H1 (cell line): ENCODE results near the gene TSPAN15. TPM values are rescaled to one million over a fixed set of nuclear protein-coding genes. Genes with fewer than 3 reads are reported as not detected.

Experiments used
- CTCF ChIA-PET: fragments of 300-600 bp; sonication (Branson Sonifier 250); formaldehyde crosslinking; loops from one replicate; lab custom pipeline; 2021; ENCODE audit not compliant: partially characterized antibody; lab: Charles Lee
- POLR2A ChIA-PET: fragments of 300-600 bp; sonication (Branson Sonifier 250); formaldehyde crosslinking; loops from one replicate; lab custom pipeline; 2021; ENCODE audit warnings: inconsistent platforms; ENCODE audit not compliant: partially characterized antibody; lab: Charles Lee
- DNase-seq, 2 experiments: peaks; one replicate each; pipeline versions ENCODE4 v3.0.0 to v3.0.0-alpha.2; 2010 to 2022; ENCODE audit warnings: low spot score in 2 of 2, low read depth in 1 of 2, mixed read lengths in 1 of 2
- FAIRE-seq: peaks from 2 replicates; lab custom pipeline; 2011; peaks lifted over from hg19 to GRCh38; lab: Jason Lieb, UNC
- H2AFZ ChIP-seq: 2 replicates; pipeline ENCODE4 v1.8.1; 2012; ENCODE audit warnings: low read length, inconsistent platforms
- H2AK5ac ChIP-seq: 2 replicates; pipeline ENCODE4 v1.6.1; 2013; ENCODE audit warnings: low read depth, low read length
- H2BK120ac ChIP-seq: replicated peaks from 2 replicates; pipeline ENCODE3; 2013; ENCODE audit warnings: low read depth, low read length, inconsistent platforms
- H2BK12ac ChIP-seq: 2 replicates; pipeline ENCODE4 v1.6.1; 2013; ENCODE audit warnings: low read depth, low read length
- H2BK15ac ChIP-seq: 2 replicates; pipeline ENCODE4 v1.6.1; 2013; ENCODE audit warnings: low read length
- H2BK20ac ChIP-seq: 2 replicates; pipeline ENCODE4 v1.6.1; 2013; ENCODE audit warnings: low read length
- H2BK5ac ChIP-seq: 2 replicates; pipeline ENCODE4 v1.6.1; 2013; ENCODE audit warnings: low read depth, low read length
- H3K14ac ChIP-seq: 2 replicates; pipeline ENCODE4 v1.6.1; 2013; ENCODE audit warnings: inconsistent platforms; ENCODE audit not compliant: insufficient read length
- H3K18ac ChIP-seq: 2 replicates; pipeline ENCODE4 v1.6.1; 2013; ENCODE audit warnings: low read length; ENCODE audit errors: extremely low read depth
- H3K23ac ChIP-seq: 2 replicates; pipeline ENCODE4 v1.6.1; 2013; ENCODE audit warnings: inconsistent platforms; ENCODE audit not compliant: insufficient read length
- H3K23me2 ChIP-seq: 2 replicates; pipeline ENCODE4 v1.6.1; 2013; ENCODE audit warnings: low read depth, low read length
- H3K27ac ChIP-seq: 2 replicates; pipeline ENCODE4 v1.6.1; 2011; ENCODE audit warnings: low read depth, low read length, inconsistent platforms
- H3K27me3 ChIP-seq, 4 experiments: replicated peaks in 1 of 4; 1 replicate in 1 of 4; 2 replicates in 3 of 4; pipeline versions ENCODE4 v1.6.1 to v1.8.1; 2011 to 2013; ENCODE audit warnings: low read length in 3 of 4, mild to moderate bottlenecking in 3 of 4, inconsistent platforms in 2 of 4, mixed read lengths in 2 of 4, moderate library complexity in 1 of 4; ENCODE audit not compliant: control insufficient read depth in 3 of 4, insufficient read depth in 3 of 4; ENCODE audit errors: extremely low read depth in 1 of 4
- H3K36me3 ChIP-seq, 4 experiments: 2 replicates each; pipeline versions ENCODE4 v1.6.1 to v1.8.1; 2011 to 2013; ENCODE audit warnings: mild to moderate bottlenecking in 4 of 4, low read length in 3 of 4, moderate library complexity in 2 of 4, control low read depth in 1 of 4, inconsistent platforms in 1 of 4; ENCODE audit not compliant: insufficient read depth in 4 of 4, control insufficient read depth in 2 of 4
- H3K4ac ChIP-seq: replicated peaks from 2 replicates; pipeline ENCODE3; 2013; ENCODE audit warnings: low read length, low read depth, mixed read lengths, inconsistent platforms; ENCODE audit not compliant: insufficient read length
- H3K4me1 ChIP-seq, 4 experiments: replicated peaks in 1 of 4; 1 replicate in 1 of 4; 2 replicates in 3 of 4; pipeline versions ENCODE4 v1.6.1 to v1.8.1; 2011 to 2013; ENCODE audit warnings: low read length in 3 of 4, inconsistent platforms in 2 of 4, mixed read lengths in 1 of 4; ENCODE audit not compliant: insufficient read depth in 4 of 4, control insufficient read depth in 3 of 4
- H3K4me2 ChIP-seq, 2 experiments: 2 replicates each; pipeline versions ENCODE4 v1.6.1 to v1.8.1; 2011 to 2013; ENCODE audit warnings: low read depth in 2 of 2, low read length in 2 of 2, control low read depth in 1 of 2, inconsistent platforms in 1 of 2, mild to moderate bottlenecking in 1 of 2; ENCODE audit not compliant: insufficient read depth in 1 of 2
- H3K4me3 ChIP-seq, 4 experiments: fragments of 200-600, 300-600 bp in 1 of 4; sonication (generic), shearing (Covaris generic), sonication (Bioruptor Twin) in 1 of 4; 2 replicates each; pipeline versions ENCODE4 v1.5.1 to v1.8.1; 2011 to 2016; ENCODE audit warnings: low read length in 4 of 4, low read depth in 3 of 4, control low read depth in 2 of 4, inconsistent platforms in 2 of 4, mild to moderate bottlenecking in 2 of 4, mixed read lengths in 1 of 4, moderate library complexity in 1 of 4; ENCODE audit not compliant: insufficient read depth in 2 of 4; ENCODE audit errors: extremely low read depth in 1 of 4
- H3K56ac ChIP-seq: replicated peaks from 2 replicates; pipeline ENCODE3; 2013; ENCODE audit warnings: low read depth, mild to moderate bottlenecking, mixed read lengths, low read length, inconsistent platforms; ENCODE audit not compliant: insufficient read length
- H3K79me1 ChIP-seq: 2 replicates; pipeline ENCODE4 v1.6.1; 2013; ENCODE audit warnings: low read depth, low read length, control low read depth
- H3K79me2 ChIP-seq, 2 experiments: 2 replicates each; pipeline versions ENCODE4 v1.6.1 to v1.8.1; 2012 to 2013; ENCODE audit warnings: low read length in 2 of 2, mild to moderate bottlenecking in 2 of 2, inconsistent platforms in 1 of 2; ENCODE audit not compliant: insufficient read depth in 2 of 2, control insufficient read depth in 1 of 2
- H3K9ac ChIP-seq, 4 experiments: replicated peaks in 1 of 4; 1 replicate in 1 of 4; 2 replicates in 3 of 4; pipeline versions ENCODE4 v1.6.1 to v1.8.1; 2011 to 2013; ENCODE audit warnings: low read depth in 3 of 4, low read length in 3 of 4, control low read depth in 2 of 4, mild to moderate bottlenecking in 2 of 4, moderate library complexity in 2 of 4, inconsistent platforms in 1 of 4; ENCODE audit errors: extremely low read depth in 1 of 4
- H3K9me3 ChIP-seq, 2 experiments: 2 replicates each; pipeline versions ENCODE4 v1.6.1 to v1.8.1; 2012 to 2013; ENCODE audit warnings: mild to moderate bottlenecking in 2 of 2, moderate library complexity in 2 of 2, control low read depth in 1 of 2, inconsistent platforms in 1 of 2, low read depth in 1 of 2, low read length in 1 of 2, mixed read lengths in 1 of 2; ENCODE audit not compliant: insufficient read depth in 2 of 2
- H4K20me1 ChIP-seq, 2 experiments: replicated peaks in 1 of 2; 2 replicates each; pipeline versions ENCODE3 to v1.8.1; 2011 to 2013; ENCODE audit warnings: inconsistent platforms in 2 of 2, low read length in 2 of 2, mild to moderate bottlenecking in 1 of 2; ENCODE audit not compliant: insufficient read depth in 2 of 2, control insufficient read depth in 1 of 2
- H4K5ac ChIP-seq: 2 replicates; pipeline ENCODE4 v1.6.1; 2013; ENCODE audit warnings: low read length, low read depth, mixed read lengths, inconsistent platforms; ENCODE audit not compliant: insufficient read length
- H4K8ac ChIP-seq: 2 replicates; pipeline ENCODE4 v1.8.0; 2013; ENCODE audit warnings: mild to moderate bottlenecking, moderate library complexity, low read length, inconsistent platforms; ENCODE audit not compliant: insufficient read depth; ENCODE audit errors: extremely low read depth
- H4K91ac ChIP-seq: replicated peaks from 2 replicates; pipeline ENCODE3; 2013; ENCODE audit warnings: low read length, mixed read lengths, inconsistent platforms; ENCODE audit not compliant: insufficient read length
- CBX5 ChIP-seq: fragments of 300-800, 300-1000 bp; sonication (generic); IDR thresholded peaks from 2 replicates; pipeline ENCODE4 v1.7.1; 2016; ENCODE audit warnings: antibody characterized with exemption, low read length, low read depth
- CHD2 ChIP-seq: IDR thresholded peaks from 2 replicates; pipeline ENCODE4 v1.6.1; 2012; ENCODE audit warnings: low read length, improper control_type of control experiment
- HDAC6 ChIP-seq: IDR thresholded peaks from one replicate; pipeline ENCODE4 v1.7.1; 2012; ENCODE audit warnings: low read depth, mild to moderate bottlenecking, inconsistent platforms, low read length, moderate library complexity
- PHF8 ChIP-seq: fragments of 200-600 bp; sonication (generic); conservative IDR thresholded peaks from 2 replicates; pipeline ENCODE4 v1.7.1; 2012; ENCODE audit warnings: low read depth, mild to moderate bottlenecking, inconsistent platforms, low read length, moderate library complexity
- POU5F1 ChIP-seq: IDR thresholded peaks from 2 replicates; pipeline ENCODE4 v1.6.1; 2011; ENCODE audit warnings: low read depth, mild to moderate bottlenecking, low read length, moderate library complexity
- RAD21 ChIP-seq, 2 experiments: IDR thresholded peaks in 1 of 2; conservative IDR thresholded peaks in 1 of 2; 2 replicates each; pipeline ENCODE4 v1.6.1; 2011; ENCODE audit warnings: low read depth in 2 of 2, low read length in 2 of 2, improper control_type of control experiment in 1 of 2, inconsistent platforms in 1 of 2, mild to moderate bottlenecking in 1 of 2, moderate library complexity in 1 of 2
- RBBP5 ChIP-seq: IDR thresholded peaks from 2 replicates; pipeline ENCODE4 v1.7.1; 2012; ENCODE audit warnings: low read depth, mild to moderate bottlenecking, inconsistent platforms, low read length, moderate library complexity, borderline replicate concordance
- RXRA ChIP-seq: IDR thresholded peaks from 2 replicates; pipeline ENCODE4 v1.6.1; 2011; ENCODE audit warnings: low read depth, mild to moderate bottlenecking, low read length, moderate library complexity; ENCODE audit not compliant: insufficient read depth
- SAP30 ChIP-seq: fragments of 300-600 bp; sonication (generic); IDR thresholded peaks from 2 replicates; pipeline ENCODE4 v1.7.1; 2012; ENCODE audit warnings: low read length, moderate library complexity, mild to moderate bottlenecking, inconsistent platforms; ENCODE audit not compliant: insufficient read depth, insufficient replicate concordance
- SIN3A ChIP-seq, 2 experiments: IDR thresholded peaks in 1 of 2; conservative IDR thresholded peaks in 1 of 2; 2 replicates each; pipeline ENCODE4 v1.6.1; 2011 to 2012; ENCODE audit warnings: low read length in 2 of 2, improper control_type of control experiment in 1 of 2, low read depth in 1 of 2, mild to moderate bottlenecking in 1 of 2
- TAF7 ChIP-seq: optimal IDR thresholded peaks from 2 replicates; pipeline ENCODE3; 2011; ENCODE audit warnings: low read depth, mild to moderate bottlenecking, inconsistent platforms, low read length, moderate library complexity, borderline replicate concordance
- TBP ChIP-seq: IDR thresholded peaks from 2 replicates; pipeline ENCODE4 v1.6.1; 2011; ENCODE audit warnings: low read depth, low read length, improper control_type of control experiment
- ZNF274 ChIP-seq: IDR thresholded peaks from 2 replicates; pipeline ENCODE4 v1.7.0; 2012; ENCODE audit warnings: low read length, borderline replicate concordance; ENCODE audit errors: extremely low read depth
- WGBS, 2 experiments: shearing (Covaris generic) in 1 of 2; methylation state at CpG; one replicate each; pipeline versions ENCODE4 v1.1.6 to v1.1.7; 2013 to 2015; ENCODE audit warnings: low lambda C conversion rate in 2 of 2, mixed read lengths in 2 of 2, inconsistent platforms in 1 of 2, low coverage in 1 of 2, missing lambda C conversion rate in 1 of 2; ENCODE audit not compliant: insufficient replicate concordance in 2 of 2, insufficient coverage in 1 of 2, insufficient read length in 1 of 2; ENCODE audit errors: extremely low coverage in 1 of 2, missing lambda C conversion rate in 1 of 2; 5-methylcytosine and 5-hydroxymethylcytosine counted together
- polyA plus RNA-seq, 7 experiments: library from polyadenylated mRNA; depleted of rRNA in 3 of 7; stranded (reverse) in 5 of 7; unstranded in 2 of 7; fragments of >200 nt in 5 of 7; fragments of 200-250 nt in 2 of 7; gene quantifications; 1 replicate in 5 of 7; 2 replicates in 1 of 7; 4 replicates in 1 of 7; pipeline versions ENCODE4 v1.2.1 to v1.2.3, GENCODE V29; 2011 to 2013; ENCODE audit warnings: missing spikeins in 2 of 7, mixed read lengths in 2 of 7
- total RNA-seq: library from RNA; stranded (reverse); fragmentation: NEBNext Ultra II Directional; extraction: Animal tissue kit (Norgen Biotek cat#: 25700); gene quantifications from 2 replicates; pipeline ENCODE4 v1.2.1, GENCODE V29; 2021

Gene TSPAN15
- total and polyA plus RNA-seq, 2 of the 8 experiments (the other 6 are each of a cell fraction or from before 2014, with no cell fraction given): 9.7 to 20.0 TPM

DNA sequence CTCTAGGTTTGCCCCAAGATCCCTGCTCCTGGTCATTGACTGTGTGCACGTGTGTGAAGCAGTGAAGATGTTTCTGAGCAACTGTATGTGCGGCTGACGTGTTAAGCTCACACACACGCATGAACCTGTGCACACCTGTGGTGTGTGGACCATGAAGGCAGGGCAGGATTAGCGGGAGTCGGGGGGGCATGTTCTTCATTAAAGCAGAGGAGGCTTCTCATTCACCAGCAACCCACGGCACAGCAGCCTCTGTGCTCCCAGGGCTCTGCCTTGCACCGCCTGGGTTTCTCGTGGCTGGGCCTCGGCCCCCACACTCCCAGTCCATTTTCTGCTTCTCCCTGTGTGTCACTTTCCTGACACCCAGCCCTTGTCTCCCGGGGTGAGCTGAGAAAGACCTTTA, 33.7 kb upstream of the TSPAN15 start:
- H3K36me3 ChIP-seq: no peaks in the 10 kb centered on the region
- no peak overlapping the region for H2AFZ ChIP-seq
- no peak overlapping the region for H3K18ac ChIP-seq
- ChIA-PET CTCF (interaction anchor here (1.0 to 4.3 kb wide), 9 partner anchors 10 to 239 kb away, joined by 3 to 18 read pairs (median 4); partner anchors contain the start of gene TSPAN15), POLR2A (interaction anchor here (0.5 kb wide), 1 partner anchor 50 kb away, joined by 3 read pairs; no protein-coding TSS in a partner anchor)
- no peak overlapping the region for H2BK15ac ChIP-seq
- H3K4me1 ChIP-seq: no peaks in the 10 kb centered on the region; a peak in 2 of 7 replicates
- no peak overlapping the region for H2BK20ac ChIP-seq
- H3K27ac ChIP-seq: no peak overlapping the region
- H3K79me2 ChIP-seq: no peaks in the 10 kb centered on the region
- no peak overlapping the region for H3K23ac ChIP-seq
- H3K4me3 ChIP-seq: no peak overlapping the region
- H4K20me1 ChIP-seq: no peaks in the 10 kb centered on the region
- DNase-seq (no peak), FAIRE-seq (no peak)
- H3K23me2 ChIP-seq: no peaks in the 10 kb centered on the region
- no peak overlapping the region for H3K56ac ChIP-seq
- no peak overlapping the region for H3K4me2 ChIP-seq
- no peak overlapping the region for H3K14ac ChIP-seq
- H2AK5ac ChIP-seq: no peak overlapping the region
- no peak overlapping the region for H2BK12ac ChIP-seq
- no peaks in the 10 kb centered on the region for H3K79me1 ChIP-seq
- no peaks in the 10 kb centered on the region for H3K9me3 ChIP-seq
- 88% methylated on average over 11 of the region's 11 CpGs; no CpG with 5 or more reads in 1 of the 2 experiments for WGBS, 2 experiments
- H2BK5ac ChIP-seq: no peak overlapping the region
- no peak overlapping the region for H4K91ac ChIP-seq
- H3K27me3 ChIP-seq: no peaks in the 10 kb centered on the region
- H2BK120ac ChIP-seq: no peak overlapping the region
- no peak overlapping the region; the same call in 1 of the 2 replicates for H4K8ac ChIP-seq
- H3K9ac ChIP-seq: no peak overlapping the region
- no peak overlapping the region for H3K4ac ChIP-seq
- H4K5ac ChIP-seq: no peak overlapping the region
- no peak for TF ChIP-seq CHD2
- TF ChIP-seq ZNF274: no peak
- TF ChIP-seq HDAC6: no peak
- TF ChIP-seq SIN3A (conservative IDR thresholded peaks at IDR 0.05 in 1 of 2, IDR thresholded peaks at IDR 0.05 in 1 of 2; ENCODE audit: low read depth in 1 of 2, low read length in 2 of 2): no peak
- TF ChIP-seq TAF7: no peak
- TF ChIP-seq TBP: no peak
- no peak for TF ChIP-seq PHF8
- no peak for TF ChIP-seq SAP30
- no peak for TF ChIP-seq CBX5
- no peak for TF ChIP-seq RAD21 (IDR thresholded peaks at IDR 0.05 in 1 of 2, conservative IDR thresholded peaks at IDR 0.05 in 1 of 2; ENCODE audit: low read depth in 2 of 2, low read length in 2 of 2)
- TF ChIP-seq RXRA: no peak
- TF ChIP-seq RBBP5: no peak
- TF ChIP-seq POU5F1: no peak
